HG03025 (cell line): ENCODE data around the gene KIRREL2.
"Not testable (repeated sequence)": the region's sequence is repeated elsewhere in the genome, so short reads cannot be mapped to it uniquely, and the experiment has no call there.

Source experiments
- ATAC-seq: cut with Tn5 transposase; IDR thresholded peaks from one replicate; pipeline ENCODE4 v1.9.1; 2021; ENCODE audit warnings: mild to moderate bottlenecking, moderate library complexity; ENCODE audit not compliant: unreplicated experiment, low FRiP score

Gene KIRREL2

GRCh38 chr19:35856546-35857149 is at the start of gene KIRREL2:
TSS of gene KIRREL2 (plus strand) at chr19:35856911. CDS start at chr19:35857120, 209 bp downstream.
- ATAC-seq = no peak

- no peak for ATAC-seq
Observed at GRCh38 chr19:35807633-35808032, 49.1 kb upstream of the KIRREL2 start.

- no peak for ATAC-seq
Observed at GRCh38 chr19:35811317-35812219, 45.1 kb upstream of the KIRREL2 start.

DNA sequence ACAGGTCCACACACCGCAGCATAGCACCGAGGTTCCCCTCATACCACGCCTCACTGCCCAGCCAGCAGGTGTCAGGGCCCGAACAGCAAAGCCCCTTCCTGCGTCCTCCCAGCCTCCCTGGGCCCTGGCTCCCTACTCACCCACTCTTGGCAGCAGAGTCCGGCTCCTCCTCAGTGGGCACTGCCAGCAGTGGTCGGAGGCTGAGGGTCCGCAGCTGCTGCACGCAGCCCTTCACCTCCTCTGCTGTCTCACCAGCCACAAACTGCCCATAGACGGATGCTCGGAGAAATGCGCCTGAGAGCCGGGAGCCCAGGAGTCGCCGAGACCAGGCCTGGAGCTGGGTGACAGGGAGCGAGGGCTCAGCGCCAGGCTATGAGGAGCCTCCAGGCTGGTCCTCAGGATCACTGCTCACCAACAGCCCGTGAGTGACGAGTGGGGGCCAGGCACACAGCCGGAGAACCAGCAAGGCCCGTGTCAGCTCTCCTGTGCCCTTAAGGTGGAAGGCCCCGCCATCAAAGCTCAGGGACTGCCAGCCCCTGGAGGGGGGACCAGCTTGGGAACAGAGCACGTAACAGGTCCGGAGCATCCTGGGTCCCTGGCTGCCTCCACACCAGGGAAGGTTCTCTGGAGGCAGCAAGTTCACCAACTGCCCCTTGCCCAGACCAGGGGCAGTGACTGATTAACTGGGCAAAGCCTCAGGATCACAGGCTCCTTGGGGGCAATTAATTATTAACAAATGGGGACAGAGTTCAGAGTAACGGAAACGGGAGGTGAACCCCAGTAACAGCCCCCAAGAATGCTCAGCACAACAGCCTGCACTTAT is 44.3 kb upstream of the KIRREL2 start, which contains the start of gene PRODH2:
Gene PRODH2, minus strand, starts transcription at position 626 of the 823 bp plus-strand sequence. Its CDS starts 40 bp downstream, at position 586.
- ATAC-seq = no peak

DNA sequence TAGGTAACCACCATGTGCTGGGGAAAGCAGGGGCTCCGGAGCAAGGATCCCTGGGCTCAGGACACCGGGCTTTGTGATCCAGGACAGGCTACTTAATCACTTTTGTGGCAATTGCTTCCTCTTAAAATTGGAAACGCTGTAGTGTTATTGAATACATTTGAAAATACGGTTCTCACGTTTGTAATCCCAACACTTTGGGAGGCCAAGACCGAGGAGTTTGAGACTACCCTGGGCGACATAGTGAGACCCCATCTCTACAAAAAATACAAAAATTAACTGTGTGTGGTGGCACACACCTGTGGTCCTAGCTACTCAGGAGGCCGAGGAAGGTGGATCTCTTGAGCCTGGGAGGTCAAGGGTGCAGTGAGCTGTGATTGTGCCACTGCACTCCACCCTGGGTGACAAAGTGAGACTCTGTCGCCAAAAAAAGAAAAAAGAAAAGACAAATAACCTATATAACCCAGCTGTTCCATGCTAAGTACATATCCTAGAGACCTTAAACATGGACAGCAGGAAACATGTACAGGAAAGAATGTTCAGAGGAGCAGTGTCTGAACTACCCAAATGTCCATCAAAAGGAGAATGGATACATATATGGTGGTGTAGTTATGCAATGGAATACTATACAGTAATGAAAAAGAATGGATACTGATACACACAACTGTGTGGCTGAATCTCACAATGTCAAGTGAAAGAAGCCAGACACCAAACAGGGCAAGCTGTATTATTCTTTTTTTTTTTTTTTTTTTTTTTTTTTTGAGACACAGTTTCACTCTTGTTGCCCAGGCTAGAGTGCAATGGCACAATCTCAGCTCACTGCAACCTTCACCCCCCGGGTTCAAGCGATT is 43.4 kb upstream of the KIRREL2 start:
- no peak for ATAC-seq

DNA sequence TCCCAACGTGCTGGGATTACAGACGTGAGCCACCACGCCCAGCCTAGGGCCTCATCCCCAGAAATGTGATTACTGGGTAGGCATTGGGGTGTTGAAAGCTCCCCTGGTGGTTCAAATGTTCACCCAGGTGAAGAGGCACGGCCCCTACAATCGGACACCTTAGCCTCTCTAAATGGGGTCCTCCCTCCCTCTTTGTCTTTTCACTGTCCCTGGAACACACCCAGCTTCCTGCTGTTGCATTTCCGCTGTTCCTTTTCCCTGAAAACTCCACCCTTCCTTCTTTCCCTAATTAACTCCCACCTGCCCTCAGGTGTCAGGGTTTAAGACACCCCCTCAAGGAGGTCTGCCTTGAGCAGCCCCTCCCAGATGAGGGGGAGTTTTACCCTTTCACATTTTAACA is 40.4 kb upstream of the KIRREL2 start:
- ATAC-seq = no peak

DNA sequence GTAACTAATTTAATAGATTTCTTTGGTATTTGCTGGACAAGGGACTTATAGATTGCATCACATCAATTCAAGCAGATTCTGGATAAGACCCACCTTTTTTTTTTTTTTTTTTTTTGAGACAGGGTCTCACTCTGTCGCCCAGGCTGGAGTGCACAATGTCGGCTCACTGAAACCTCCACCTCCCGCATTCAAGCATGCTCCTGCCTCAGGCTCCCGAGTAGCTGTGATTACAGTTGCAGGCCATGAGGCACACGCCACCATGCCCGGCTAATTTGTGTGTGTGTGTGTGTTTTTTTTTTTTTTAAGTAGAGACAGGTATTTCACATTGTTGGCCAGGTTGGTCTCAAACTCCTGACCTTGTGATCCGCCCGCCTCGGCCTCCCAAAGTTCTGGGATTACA is 39.9 kb upstream of the KIRREL2 start:
- no peak for ATAC-seq

- no peak for ATAC-seq
Observed at GRCh38 chr19:35818445-35818844, 38.3 kb upstream of the KIRREL2 start.

DNA sequence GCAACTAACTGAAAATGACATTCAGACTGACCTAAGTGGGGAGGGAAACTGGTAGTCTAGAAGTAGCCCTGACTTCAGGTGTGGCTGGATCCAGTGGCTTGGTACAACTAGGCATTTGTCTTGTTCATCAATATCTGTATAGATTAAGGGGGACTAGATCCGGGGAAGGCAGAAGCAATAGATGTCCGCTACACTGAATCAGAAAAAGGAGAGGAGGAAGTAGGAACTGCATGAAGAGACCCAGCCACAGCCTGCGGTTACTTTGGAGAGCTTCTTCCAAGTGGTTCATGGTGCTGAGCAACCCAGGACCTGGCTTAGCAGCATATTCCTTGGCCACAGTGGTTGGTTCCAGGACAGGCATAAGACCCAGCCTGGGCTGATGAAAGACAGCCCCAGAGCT is 34.1 kb upstream of the KIRREL2 start:
- ATAC-seq = no peak

GRCh38 chr19:35824150-35824549 is 32.6 kb upstream of the KIRREL2 start:
- ATAC-seq = no peak

DNA sequence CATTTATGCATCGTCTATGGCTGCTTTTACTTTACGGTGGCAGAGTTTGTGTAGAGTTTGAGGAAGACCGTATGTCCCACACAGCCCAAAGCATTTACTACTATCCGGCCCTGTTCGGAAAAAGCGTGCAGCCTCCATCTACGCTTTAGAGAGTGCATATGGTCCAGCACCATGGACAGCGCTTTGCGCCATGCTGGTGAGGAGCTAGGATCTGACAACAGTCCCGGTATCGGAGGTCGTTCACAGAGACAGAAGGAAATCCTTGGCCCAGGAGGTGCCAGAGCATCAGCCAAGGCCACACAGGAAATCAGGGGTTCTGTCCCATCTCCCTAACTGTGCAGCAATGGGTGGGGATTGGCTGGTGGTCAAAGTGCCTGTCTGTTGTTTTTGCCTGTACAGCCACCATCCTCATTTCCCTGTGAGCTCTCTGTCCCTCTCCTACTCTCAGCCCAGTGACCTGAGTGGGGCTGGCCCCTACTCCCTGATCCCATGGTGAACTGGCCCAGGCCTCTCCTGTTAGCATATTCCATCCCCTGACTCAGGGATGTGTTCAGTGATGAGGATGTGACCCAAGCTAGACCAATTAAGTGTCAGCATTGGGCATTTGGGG is 27.9 kb upstream of the KIRREL2 start:
- ATAC-seq = no peak

DNA sequence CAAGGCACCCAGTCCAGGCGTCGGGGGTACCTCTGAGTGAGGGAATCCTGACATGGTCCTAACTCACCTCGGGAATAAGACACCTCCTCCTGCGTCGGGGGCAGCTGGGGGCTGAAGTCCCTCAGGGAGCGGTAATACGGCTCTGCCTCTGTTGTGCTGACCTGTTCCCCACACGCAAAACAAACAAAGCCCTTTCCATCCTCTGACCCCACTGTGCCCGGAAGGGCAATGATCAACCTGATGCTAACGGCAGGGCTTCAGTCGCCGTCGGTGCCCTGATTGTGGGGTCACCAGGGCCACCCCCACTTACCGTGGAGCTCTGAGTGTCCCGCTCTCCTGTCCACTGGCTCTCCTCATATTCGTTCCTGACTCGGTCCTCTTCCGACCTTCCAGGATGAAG is 25.7 kb upstream of the KIRREL2 start:
- no peak for ATAC-seq

- no peak for ATAC-seq
Observed at GRCh38 chr19:35832054-35832453, 24.7 kb upstream of the KIRREL2 start.

DNA sequence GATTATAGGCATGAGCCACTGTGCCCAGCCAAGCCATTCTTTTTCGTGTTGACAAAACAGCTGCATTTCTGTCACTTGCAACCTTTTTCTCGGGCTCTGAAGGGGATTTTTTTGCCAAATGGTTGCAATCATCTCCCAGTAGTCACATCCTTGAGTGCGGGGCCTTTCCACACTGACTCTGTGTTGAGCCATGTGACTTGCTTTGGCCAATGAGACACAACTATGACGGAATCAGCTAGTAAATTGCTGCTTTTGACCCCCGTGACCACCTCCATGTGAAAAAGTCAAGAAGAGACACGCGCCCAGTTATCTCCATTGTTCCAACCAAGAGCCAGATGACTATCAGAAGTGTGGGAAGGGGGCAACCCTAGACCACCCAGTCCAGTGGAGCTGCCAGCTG is 22.7 kb upstream of the KIRREL2 start:
- ATAC-seq = no peak

- not testable (repeated sequence) for ATAC-seq
Observed at GRCh38 chr19:35836096-35836495, 20.6 kb upstream of the KIRREL2 start.

- no peak for ATAC-seq
Observed at GRCh38 chr19:35841961-35842595, 14.6 kb upstream of the KIRREL2 start.

DNA sequence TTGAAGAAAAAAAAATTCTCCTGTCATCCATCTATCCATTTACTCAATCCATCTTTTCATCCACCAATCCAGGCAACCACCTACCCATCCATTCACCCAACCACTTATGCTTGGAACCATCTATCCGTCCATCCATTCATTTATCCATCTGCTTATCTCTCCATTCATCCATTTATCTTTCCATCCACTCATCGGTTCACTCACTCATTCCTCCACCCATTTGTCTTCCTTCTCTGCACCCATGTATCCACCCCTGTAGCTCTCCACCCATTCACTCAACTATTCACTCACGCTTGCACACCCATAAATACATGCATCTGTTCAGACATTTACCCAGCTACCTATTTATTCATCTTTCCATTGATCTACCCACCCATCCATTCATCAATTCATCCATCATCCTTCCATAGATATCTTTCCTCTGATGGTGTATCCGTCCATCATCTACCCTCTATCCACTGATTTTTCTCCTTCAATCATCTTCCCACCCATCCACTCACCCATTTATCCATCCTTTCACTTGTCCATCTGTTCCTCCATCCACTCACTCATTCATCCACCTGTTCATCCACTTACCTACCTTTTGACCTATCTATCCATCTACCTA is 13.9 kb upstream of the KIRREL2 start:
- no peak for ATAC-seq

DNA sequence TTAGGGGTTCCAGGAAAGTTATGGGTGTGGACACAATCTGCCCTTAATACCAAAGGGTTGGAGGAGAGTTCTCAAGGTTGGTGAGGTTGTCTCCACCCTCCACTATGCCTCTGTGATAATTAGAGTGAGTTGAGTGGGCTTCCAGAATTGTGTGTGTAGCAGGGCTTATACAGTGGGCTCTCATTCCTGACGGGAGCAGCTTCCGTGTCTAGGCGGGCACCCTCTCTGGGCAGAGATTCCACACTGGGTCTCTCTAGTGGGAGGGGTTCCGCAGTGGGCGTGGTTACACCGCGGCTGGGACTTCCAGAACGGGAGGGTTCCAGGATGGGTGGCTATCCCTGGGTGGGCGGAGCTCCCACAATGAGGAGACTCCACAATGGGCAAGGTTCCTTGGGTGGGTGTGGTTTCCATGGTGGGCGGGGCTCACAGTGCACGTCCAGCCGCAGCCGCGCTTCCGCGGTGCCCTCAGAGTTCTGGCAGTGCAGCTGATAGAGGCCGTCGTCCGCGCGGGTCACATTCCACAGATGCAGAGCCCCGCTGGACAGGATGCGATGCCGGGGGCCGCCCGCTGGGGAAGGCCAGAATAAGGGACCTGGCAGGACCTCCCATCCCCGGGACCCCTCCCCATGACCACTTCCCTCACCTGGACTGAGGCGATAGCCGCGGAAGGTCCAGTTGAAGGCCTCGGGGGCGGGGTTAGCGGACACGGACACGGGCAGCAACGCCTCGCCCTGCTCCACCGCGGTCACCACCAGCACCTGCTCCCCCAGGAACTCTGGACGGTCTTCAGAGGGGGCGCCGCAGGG is 12.8 kb upstream of the KIRREL2 start:
- ATAC-seq = no peak
